ACHN (cell line): ENCODE results near the gene FSD1L.
A peak's percentile ranks its signal among the peaks of the same experiment; 100 is the strongest.

Experiments
- DNase-seq: peaks from one replicate; pipeline ENCODE4 v3.0.0-alpha.2; 2015
- in situ Hi-C: cut with HindIII; loops from 2 replicates; pipeline ENCODE4 v1.10.0; 2017; ENCODE audit warnings: low sequenced_read_pairs, low pct_ligation_motif_present, low pct_unique_long_range_greater_than_20kb

Gene FSD1L

DNA sequence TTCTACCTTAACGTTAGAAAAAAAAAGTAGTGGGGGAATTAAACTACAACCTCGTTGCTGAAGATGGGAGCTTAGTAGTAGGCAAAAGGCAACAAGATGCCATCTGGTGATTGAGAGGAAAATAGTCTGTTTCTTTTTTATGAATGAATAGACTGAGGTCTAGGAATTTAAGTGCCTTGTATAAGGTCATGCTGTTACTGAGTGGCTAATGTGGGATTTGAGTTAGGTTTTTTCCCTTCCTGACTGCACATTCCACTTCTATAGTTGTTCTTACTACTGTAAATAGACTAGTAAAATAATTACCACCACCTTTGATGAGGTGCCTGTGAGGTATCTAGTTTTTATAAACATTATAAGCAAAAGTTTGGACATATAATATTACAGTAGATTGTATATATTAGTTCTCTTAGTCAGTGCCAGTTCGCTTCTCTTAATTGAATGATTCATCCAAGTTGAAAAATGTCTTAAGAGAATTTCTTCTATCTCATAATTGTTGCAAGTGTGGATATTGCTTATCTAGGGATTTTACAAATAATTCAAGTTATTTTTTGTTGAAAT lies 19.1 kb downstream of the FSD1L start:
- in situ Hi-C loops, result no loop called here

DNA sequence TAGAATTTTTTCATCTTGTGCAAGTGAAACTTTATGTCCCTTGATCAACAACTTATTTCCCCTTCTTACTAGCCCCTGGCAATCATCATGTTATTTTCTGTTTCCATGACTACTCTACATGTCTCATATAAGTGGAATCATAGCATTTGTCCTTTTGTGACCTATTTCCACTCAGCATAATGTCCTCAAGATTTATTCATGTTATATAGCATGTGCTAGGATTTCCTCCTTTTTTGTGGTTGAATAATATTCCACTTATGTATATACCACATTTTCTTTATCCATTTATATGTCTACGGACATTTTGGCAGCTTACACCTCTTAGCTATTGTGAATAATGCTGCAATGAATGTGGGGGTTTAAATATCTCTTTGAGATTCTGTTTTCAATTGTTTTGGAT lies 21.0 kb downstream of the FSD1L start:
- DNase-seq, result no peak
- in situ Hi-C loops, result no loop called here

More for the DNA sequence above, 19.1 kb downstream of the FSD1L start:
- DNase-seq, result no peak

DNA sequence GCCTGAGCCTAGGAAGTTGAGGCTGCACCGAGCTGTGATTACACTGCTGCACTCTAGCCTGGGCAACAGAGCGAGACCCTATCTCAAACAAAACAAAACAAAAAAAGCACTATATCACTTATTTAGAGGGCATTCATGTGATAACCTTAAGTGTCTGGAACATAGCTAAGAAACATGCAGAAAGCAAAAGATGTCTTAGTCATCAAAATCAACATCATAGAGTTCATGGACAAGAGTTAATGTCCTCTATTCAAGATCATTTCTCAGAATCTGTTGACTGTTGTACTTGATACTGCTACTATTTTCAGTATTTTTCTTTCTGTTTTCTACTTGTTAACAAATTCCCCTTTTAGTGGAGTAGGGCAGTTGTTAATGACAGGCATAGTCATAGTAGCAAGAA lies 25.4 kb downstream of the FSD1L start:
- in situ Hi-C loops, result no loop called here

DNA sequence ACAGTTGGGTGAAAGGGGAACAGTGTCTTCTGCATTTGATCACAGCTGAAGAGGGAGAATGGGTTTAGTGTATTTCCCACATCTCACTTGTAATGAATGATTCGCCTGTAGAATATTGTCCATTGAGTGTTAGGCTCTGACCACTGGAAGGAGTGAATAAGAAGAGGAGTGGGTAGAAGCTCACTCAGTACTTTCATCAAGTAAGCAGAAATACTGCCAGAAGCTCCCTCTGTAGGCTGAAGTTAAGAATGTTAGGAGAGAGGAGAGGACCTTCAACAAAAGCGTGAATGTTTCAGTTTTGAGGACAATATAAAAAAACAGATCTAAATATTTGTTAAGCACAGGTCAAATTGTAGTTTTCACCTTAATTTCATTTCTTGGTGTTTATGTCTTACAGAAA lies 27.5 kb downstream of the FSD1L start:
- in situ Hi-C loops, result no loop called here
- DNase-seq, result peak; percentile 45

More for the DNA sequence above, 25.4 kb downstream of the FSD1L start:
- no peak for DNase-seq

DNA sequence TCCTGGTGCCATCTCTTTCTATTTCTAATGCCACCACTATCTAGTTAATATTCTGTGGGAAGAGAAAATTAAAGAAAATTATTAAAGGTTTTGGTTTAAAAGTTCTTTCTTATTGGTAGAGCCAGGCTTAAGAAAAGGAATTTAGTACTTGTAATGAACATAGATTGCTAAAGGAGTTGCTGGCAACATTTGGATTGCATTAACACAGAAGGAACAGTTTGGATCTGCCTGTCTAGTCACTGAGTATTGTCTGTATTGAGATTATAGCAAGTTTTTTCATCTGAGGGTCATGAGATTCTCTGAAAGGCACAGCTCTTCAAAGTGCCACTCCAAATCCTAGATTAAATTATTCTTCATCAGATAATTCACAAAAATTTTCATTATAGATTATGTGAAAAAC lies 32.0 kb downstream of the FSD1L start:
- DNase-seq, result no peak
- in situ Hi-C loops, result no loop called here

DNA sequence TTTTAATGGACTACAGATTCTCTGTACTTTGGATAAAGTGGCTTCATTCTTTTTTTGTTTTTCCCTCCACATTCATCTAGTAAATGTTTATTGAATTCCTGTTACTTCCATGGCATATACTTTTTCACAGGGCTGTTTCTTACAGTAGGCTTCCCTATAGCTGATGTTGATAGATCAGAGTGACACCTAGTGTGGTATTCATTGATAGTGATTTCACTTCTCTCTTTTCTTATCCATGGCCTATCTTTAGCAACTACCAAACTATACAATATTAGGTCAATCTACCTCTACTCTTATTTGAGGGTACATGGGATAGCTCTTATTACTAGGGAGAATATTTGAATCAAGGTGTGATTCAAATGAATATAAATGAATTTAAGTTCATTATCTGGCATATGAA lies 35.8 kb downstream of the FSD1L start:
- in situ Hi-C loops, result no loop called here
- no peak for DNase-seq

DNA sequence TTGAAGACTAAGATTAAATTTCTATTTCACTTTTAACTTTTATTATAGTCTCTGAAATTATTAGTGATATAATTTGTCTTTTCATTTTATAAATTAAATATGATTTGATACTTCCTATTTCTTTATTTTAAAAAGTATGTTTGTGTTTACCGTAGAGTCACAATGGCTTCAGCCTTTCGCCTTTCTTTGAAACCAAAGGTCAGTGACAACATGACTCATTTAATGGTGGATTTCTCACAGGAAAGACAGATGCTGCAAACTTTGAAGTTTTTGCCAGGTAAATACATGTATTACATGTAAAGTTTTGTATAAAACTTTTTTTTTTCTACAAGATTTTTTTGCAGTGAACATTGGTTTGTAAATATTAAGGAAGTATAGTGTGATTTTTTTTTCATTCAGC lies 36.4 kb downstream of the FSD1L start:
- in situ Hi-C loops, result no loop called here
- no peak for DNase-seq

DNA sequence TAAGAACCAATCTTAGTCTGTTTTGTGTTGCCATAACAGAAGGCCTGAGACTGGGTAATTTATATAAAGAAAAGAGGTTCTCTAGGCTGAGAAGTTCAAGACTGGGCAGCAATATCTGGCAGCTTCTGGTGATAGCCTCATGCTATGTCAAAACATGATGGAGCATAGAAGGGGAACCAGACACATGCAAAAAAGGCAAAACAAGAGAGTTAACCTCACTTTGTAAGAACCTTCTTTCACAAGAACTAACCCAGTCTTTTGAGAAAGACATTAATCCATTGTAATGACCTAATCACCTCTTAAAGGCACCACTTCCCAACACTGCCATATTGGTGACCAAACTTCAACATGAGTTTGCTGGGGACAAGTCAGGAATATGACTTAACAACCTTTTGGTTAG lies 37.3 kb downstream of the FSD1L start:
- in situ Hi-C loops, result no loop called here
- no peak for DNase-seq

- DNase-seq, result no peak
- in situ Hi-C loops, result no loop called here
Measured at GRCh38 chr9:105496826-105497225, 49.0 kb downstream of the FSD1L start.

GRCh38 chr9:105497704-105498103 lies 49.9 kb downstream of the FSD1L start:
- in situ Hi-C loops, result no loop called here
- DNase-seq, result no peak

- in situ Hi-C loops, result no loop called here
- no peak for DNase-seq
Measured at GRCh38 chr9:105500108-105500766, 52.4 kb downstream of the FSD1L start.

- in situ Hi-C loops, result no loop called here
- no peak for DNase-seq
Measured at GRCh38 chr9:105501414-105501813, 53.6 kb downstream of the FSD1L start.

DNA sequence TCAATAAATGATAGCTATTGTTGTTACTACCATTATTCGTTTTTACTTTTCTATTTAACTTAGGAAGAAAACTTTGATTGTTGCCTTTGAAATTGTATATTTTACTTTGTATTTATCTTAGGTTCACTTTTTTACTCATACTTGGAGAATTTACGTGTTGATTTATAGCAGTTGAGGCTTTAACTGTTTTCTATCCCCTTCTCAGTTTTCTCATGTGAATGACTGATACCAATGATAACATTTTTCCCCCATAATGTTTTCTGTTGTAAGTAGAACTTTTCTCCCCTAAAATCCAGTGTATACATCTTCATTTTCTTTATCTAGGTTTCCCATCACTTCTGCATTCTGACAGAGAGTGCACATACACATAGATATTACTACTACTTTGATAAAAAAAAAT lies 54.4 kb downstream of the FSD1L start:
- in situ Hi-C loops, result no loop called here
- DNase-seq, result no peak

DNA sequence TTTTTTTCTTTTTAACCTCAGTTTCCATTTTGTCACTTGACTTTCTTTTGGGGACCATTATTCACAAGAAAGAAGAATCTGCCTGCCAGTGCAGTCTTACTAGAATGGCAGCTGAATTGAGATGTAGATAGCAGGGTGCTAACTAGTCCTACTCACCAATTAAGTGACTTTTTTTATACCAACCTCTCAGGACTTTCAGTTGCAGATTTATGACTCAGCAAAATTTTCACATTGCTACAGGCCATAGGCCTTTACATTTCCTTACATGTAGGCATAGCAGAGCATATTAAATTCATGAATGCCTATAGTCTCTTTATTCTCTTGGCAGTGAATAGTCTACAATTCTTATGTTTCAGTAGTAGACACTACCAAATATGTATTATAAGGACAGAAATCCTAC lies 56.0 kb downstream of the FSD1L start:
- DNase-seq, result peak; percentile 11
- in situ Hi-C loops, result no loop called here

DNA sequence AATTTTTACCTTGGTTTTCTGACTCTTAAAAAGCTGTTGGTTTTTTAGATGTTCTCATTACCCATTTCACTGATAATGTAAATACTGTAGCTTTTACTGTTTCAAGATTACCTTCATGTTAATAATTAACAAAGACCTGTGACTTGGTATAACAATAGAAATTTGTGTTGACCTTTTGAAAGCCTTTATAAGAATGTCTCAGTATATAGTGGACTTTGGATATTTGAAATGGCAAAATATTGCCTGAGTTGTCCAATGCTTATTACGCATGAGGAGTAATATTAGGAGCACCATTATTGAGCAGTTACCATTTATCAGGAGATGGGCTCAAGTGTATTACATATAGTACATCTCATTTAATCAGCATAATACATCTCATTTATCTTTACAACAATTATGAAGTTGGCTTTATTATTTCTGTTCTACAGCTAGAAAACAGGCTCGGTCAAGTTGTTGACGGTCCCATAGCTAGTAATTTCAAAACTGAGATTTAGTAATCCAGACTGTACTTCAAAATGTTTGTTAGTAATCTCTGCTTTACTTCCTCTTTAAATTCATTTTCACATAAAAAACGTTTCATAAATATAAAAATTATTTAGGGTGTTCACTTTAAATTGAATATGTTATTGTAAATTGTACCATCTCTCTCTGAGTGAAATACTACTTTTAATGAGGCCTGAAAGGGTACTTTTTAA lies 59.4 kb downstream of the FSD1L start:
- no peak for DNase-seq
- in situ Hi-C loops, result no loop called here

GRCh38 chr9:105508530-105508929 lies 60.7 kb downstream of the FSD1L start:
- in situ Hi-C loops, result no loop called here
- no peak for DNase-seq

GRCh38 chr9:105510024-105510423 lies 62.2 kb downstream of the FSD1L start:
- no peak for DNase-seq
- in situ Hi-C loops, result no loop called here

GRCh38 chr9:105511446-105511845 lies 63.6 kb downstream of the FSD1L start:
- no peak for DNase-seq
- in situ Hi-C loops, result no loop called here

GRCh38 chr9:105515811-105516413 lies 68.1 kb downstream of the FSD1L start:
- in situ Hi-C loops, result no loop called here
- no peak for DNase-seq
